ENCODE results near the gene LARP1B. TPM values are rescaled to one million over a fixed set of nuclear protein-coding genes. Genes with fewer than 3 reads are reported as not detected.
"Not testable (repeated sequence)": the region's sequence is repeated elsewhere in the genome, so short reads cannot be mapped to it uniquely, and the experiment has no call there.

LARP1B gene
- total and polyA plus RNA-seq, 4 donors, result 17.5 to 69.6 (median 23.7) TPM

GRCh38 chr4:128076464-128076863 lies 15.4 kb downstream of the LARP1B start (continued):
- TF ChIP-seq, protein P1, sequence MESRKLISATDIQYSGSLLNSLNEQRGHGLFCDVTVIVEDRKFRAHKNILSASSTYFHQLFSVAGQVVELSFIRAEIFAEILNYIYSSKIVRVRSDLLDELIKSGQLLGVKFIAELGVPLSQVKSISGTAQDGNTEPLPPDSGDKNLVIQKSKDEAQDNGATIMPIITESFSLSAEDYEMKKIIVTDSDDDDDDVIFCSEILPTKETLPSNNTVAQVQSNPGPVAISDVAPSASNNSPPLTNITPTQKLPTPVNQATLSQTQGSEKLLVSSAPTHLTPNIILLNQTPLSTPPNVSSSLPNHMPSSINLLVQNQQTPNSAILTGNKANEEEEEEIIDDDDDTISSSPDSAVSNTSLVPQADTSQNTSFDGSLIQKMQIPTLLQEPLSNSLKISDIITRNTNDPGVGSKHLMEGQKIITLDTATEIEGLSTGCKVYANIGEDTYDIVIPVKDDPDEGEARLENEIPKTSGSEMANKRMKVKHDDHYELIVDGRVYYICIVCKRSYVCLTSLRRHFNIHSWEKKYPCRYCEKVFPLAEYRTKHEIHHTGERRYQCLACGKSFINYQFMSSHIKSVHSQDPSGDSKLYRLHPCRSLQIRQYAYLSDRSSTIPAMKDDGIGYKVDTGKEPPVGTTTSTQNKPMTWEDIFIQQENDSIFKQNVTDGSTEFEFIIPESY (IDR thresholded peaks at IDR 0.05), result no peak
- no peak for TF ChIP-seq FOXA1 (IDR thresholded peaks at IDR 0.05)

DNA sequence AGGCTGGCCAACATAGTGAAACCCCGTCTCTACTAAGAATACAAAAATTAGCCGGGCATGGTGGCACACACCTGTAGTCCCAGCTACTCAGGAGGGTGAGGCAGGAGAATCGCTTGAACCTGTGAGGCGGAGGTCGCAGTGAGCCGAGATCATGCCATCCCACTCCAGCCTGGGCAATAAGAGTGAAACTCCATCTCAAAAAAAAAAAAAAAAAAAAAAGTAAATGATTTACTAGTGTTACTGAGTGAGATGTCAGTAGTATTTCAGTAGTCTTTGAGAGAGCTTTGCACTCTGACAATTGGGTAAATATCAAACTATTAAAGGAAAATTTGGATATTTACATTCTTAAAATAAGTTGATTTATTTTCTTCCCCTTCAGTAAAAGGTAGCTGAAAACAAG lies 34.2 kb downstream of the LARP1B start:
- not testable (repeated sequence) for H3K9me3 ChIP-seq (ENCODE audit: control insufficient read depth in 4 of 4, low read length in 3 of 4); H3K27me3 ChIP-seq (ENCODE audit: control insufficient read depth in 4 of 4, insufficient read depth in 4 of 4, low read length in 3 of 4); DNase-seq (ENCODE audit: low spot score); H3K9ac ChIP-seq (ENCODE audit: low read depth in 1 of 2, low read length in 2 of 2); H3K4me3 ChIP-seq (ENCODE audit: low read depth in 1 of 3, low read length in 3 of 3)
- TF ChIP-seq HNF4A (conservative IDR thresholded peaks at IDR 0.05) (peak; percentile 25 to 42), SP1 (IDR thresholded peaks at IDR 0.05) (peak; percentile 49)
- Histone ChIP-seq H3K27ac (ENCODE audit: low read depth in 1 of 2, low read length in 2 of 2) (peak overlapping the region in 1 of 2 donors; percentile 22), H3K4me1 (ENCODE audit: control insufficient read depth in 4 of 4, insufficient read depth in 4 of 4, low read length in 3 of 4) (peaks cover 0 to 11% (median 4%) of the 10 kb centered on the region in 4 donors), H3K36me3 (ENCODE audit: control insufficient read depth in 4 of 4, insufficient read depth in 3 of 4, low read depth in 1 of 4, low read length in 3 of 4) (peaks cover 2 to 18% (median 15%) of the 10 kb centered on the region in 4 donors)
- 50% methylated on average over 6 of the region's 6 CpGs for WGBS

DNA sequence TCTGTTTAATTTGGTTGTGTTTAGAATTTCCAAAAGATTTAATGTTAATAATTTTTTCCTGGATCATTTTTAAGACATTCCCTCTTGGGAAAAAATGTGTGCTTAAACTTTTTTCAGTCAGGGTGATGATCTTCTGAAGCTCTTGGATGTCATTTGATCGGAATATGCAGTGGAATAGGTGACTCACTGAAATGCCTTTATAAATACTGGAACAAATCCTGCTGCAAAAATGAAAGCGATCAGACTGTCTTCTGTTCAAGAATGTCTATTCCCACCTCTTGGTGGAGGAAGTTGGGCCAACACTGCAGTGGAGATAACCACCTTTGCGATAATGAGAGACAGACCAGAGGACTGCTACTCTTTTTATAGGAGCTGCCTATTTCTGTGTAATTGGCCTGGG lies 46.7 kb downstream of the LARP1B start:
- WGBS, result 95% methylated on average over 3 of the region's 3 CpGs
- Histone ChIP-seq H3K4me1 (ENCODE audit: control insufficient read depth in 4 of 4, insufficient read depth in 4 of 4, low read length in 3 of 4) (no peaks in the 10 kb centered on the region), H3K27ac (ENCODE audit: low read depth in 1 of 2, low read length in 2 of 2) (no peak overlapping the region), H3K4me3 (ENCODE audit: low read depth in 1 of 3, low read length in 3 of 3) (no peak overlapping the region), H3K27me3 (ENCODE audit: control insufficient read depth in 4 of 4, insufficient read depth in 4 of 4, low read length in 3 of 4) (no peaks in the 10 kb centered on the region), H3K36me3 (ENCODE audit: control insufficient read depth in 4 of 4, insufficient read depth in 3 of 4, low read depth in 1 of 4, low read length in 3 of 4) (peaks cover 3 to 21% (median 13%) of the 10 kb centered on the region in 4 donors), H3K9ac (ENCODE audit: low read depth in 1 of 2, low read length in 2 of 2) (no peak overlapping the region), H3K9me3 (ENCODE audit: control insufficient read depth in 4 of 4, low read length in 3 of 4) (no peaks in the 10 kb centered on the region)
- TF ChIP-seq CTCF (IDR thresholded peaks at IDR 0.05; ENCODE audit: low read depth, low read length, missing input control) (no peak), SP1 (IDR thresholded peaks at IDR 0.05) (no peak), EGR1 (IDR thresholded peaks at IDR 0.05; ENCODE audit: low read depth in 2 of 2) (no peak), RAD21 (IDR thresholded peaks at IDR 0.05) (no peak)
- TF ChIP-seq, protein P1 (IDR thresholded peaks at IDR 0.05), result no peak
- no peak for DNase-seq (ENCODE audit: low spot score)

DNA sequence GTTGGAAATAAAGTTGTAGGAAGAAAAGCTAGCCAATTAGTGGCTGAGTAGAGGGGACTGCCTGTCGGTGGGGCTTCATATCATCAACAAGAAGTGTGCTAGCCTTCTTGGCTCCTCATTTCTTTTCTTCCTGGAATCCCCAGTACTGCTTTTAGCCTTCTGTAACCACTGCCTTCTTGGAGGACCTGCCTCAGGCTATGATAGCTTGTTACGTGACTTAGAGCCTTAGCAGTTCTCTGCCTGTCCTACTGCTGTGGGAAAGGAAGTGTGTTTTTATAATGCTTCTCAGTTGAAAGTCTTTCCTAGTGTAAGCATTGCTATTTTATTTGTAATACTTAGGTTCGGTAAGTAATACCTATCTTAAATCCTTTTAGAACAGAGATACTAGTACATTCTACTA lies 61.9 kb downstream of the LARP1B start:
- H3K27ac ChIP-seq (ENCODE audit: low read depth in 1 of 2, low read length in 2 of 2), result no peak overlapping the region
- no peak for TF ChIP-seq CTCF (IDR thresholded peaks at IDR 0.05; ENCODE audit: low read depth, low read length, missing input control)
- no peak for TF ChIP-seq FOXA2 (IDR thresholded peaks at IDR 0.05)
- TF ChIP-seq YY1 (IDR thresholded peaks at IDR 0.05), result no peak
- TF ChIP-seq GABPA (IDR thresholded peaks at IDR 0.05 in 1 of 2, conservative IDR thresholded peaks at IDR 0.05 in 1 of 2), result no peak
- TF ChIP-seq TAF1 (conservative IDR thresholded peaks at IDR 0.05), result no peak
- no peak for TF ChIP-seq RXRA (IDR thresholded peaks at IDR 0.05)
- no peak for TF ChIP-seq SP1 (IDR thresholded peaks at IDR 0.05)
- TF ChIP-seq HNF4G (IDR thresholded peaks at IDR 0.05), result no peak
- TF ChIP-seq HNF4A (conservative IDR thresholded peaks at IDR 0.05), result no peak
- TF ChIP-seq, protein P1 (IDR thresholded peaks at IDR 0.05), result no peak
- TF ChIP-seq RAD21 (IDR thresholded peaks at IDR 0.05), result no peak
- TF ChIP-seq MAX (IDR thresholded peaks at IDR 0.05), result no peak
- TF ChIP-seq FOXA1 (IDR thresholded peaks at IDR 0.05), result no peak

More for the DNA sequence above, 61.9 kb downstream of the LARP1B start:
- no peak overlapping the region for H3K4me3 ChIP-seq (ENCODE audit: low read depth in 1 of 3, low read length in 3 of 3)
- no peak overlapping the region for H3K9ac ChIP-seq (ENCODE audit: low read depth in 1 of 2, low read length in 2 of 2)
- peaks cover 0 to 2% (median 0%) of the 10 kb centered on the region in 4 donors for H3K4me1 ChIP-seq (ENCODE audit: control insufficient read depth in 4 of 4, insufficient read depth in 4 of 4, low read length in 3 of 4)
- WGBS, result 96% methylated on average over 3 of the region's 3 CpGs
- no peaks in the 10 kb centered on the region for H3K9me3 ChIP-seq (ENCODE audit: control insufficient read depth in 4 of 4, low read length in 3 of 4)
- H3K27me3 ChIP-seq (ENCODE audit: control insufficient read depth in 4 of 4, insufficient read depth in 4 of 4, low read length in 3 of 4), result no peaks in the 10 kb centered on the region
- no peak for DNase-seq (ENCODE audit: low spot score)
- H3K36me3 ChIP-seq (ENCODE audit: control insufficient read depth in 4 of 4, insufficient read depth in 3 of 4, low read depth in 1 of 4, low read length in 3 of 4), result peaks cover 8 to 21% (median 9%) of the 10 kb centered on the region in 4 donors
